HCEC 1CT (cell line): ENCODE data around the gene PMS1.
"Not testable (repeated sequence)": the region's sequence is repeated elsewhere in the genome, so short reads cannot be mapped to it uniquely, and the experiment has no call there.

Experiments used
- DNase-seq: peaks from one replicate; pipeline ENCODE4 v3.0.0-alpha.2; 2017

Gene PMS1

GRCh38 chr2:189818249-189819038, 34.2 kb downstream of the PMS1 start:
- no peak for DNase-seq

- peak; percentile 90 for DNase-seq
These were observed 35.1 kb downstream of the PMS1 start for GRCh38 chr2:189819297-189819704.

GRCh38 chr2:189821953-189822748, 37.9 kb downstream of the PMS1 start:
- DNase-seq, result peak; percentile 63

GRCh38 chr2:189824694-189825396, 40.6 kb downstream of the PMS1 start:
- no peak for DNase-seq

- DNase-seq, result no peak
These were observed 41.8 kb downstream of the PMS1 start for GRCh38 chr2:189826039-189826438.

- no peak for DNase-seq
These were observed 45.0 kb downstream of the PMS1 start for GRCh38 chr2:189829102-189829833.

GRCh38 chr2:189830510-189830909, 46.3 kb downstream of the PMS1 start:
- DNase-seq, result no peak

GRCh38 chr2:189834059-189834458, 49.8 kb downstream of the PMS1 start:
- no peak for DNase-seq

- DNase-seq, result not testable (repeated sequence)
These were observed 50.4 kb downstream of the PMS1 start for GRCh38 chr2:189834642-189835041.

- DNase-seq, result no peak
These were observed 51.8 kb downstream of the PMS1 start for GRCh38 chr2:189835855-189836558.

- peak; percentile 89 for DNase-seq
These were observed 52.4 kb downstream of the PMS1 start for GRCh38 chr2:189836644-189837043.

GRCh38 chr2:189837326-189837725, 53.1 kb downstream of the PMS1 start:
- DNase-seq, result no peak

- no peak for DNase-seq
These were observed 56.8 kb downstream of the PMS1 start for GRCh38 chr2:189841019-189841418.

GRCh38 chr2:189848276-189848675, 64.0 kb downstream of the PMS1 start:
- no peak for DNase-seq

GRCh38 chr2:189849550-189849949, 65.3 kb downstream of the PMS1 start:
- DNase-seq, result no peak

GRCh38 chr2:189851174-189851826, 67.0 kb downstream of the PMS1 start:
- DNase-seq, result no peak

GRCh38 chr2:189854187-189854586, 69.9 kb downstream of the PMS1 start:
- DNase-seq, result peak; percentile 5

- peak; percentile 61 for DNase-seq
These were observed 70.7 kb downstream of the PMS1 start for GRCh38 chr2:189854940-189855339.

GRCh38 chr2:189858291-189858690, 74.0 kb downstream of the PMS1 start:
- DNase-seq, result no peak

GRCh38 chr2:189860161-189860560, 75.9 kb downstream of the PMS1 start:
- DNase-seq, result peak; percentile 53

- DNase-seq, result no peak
These were observed 78.5 kb downstream of the PMS1 start for GRCh38 chr2:189862751-189863150.

- DNase-seq, result no peak
These were observed 81.6 kb downstream of the PMS1 start for GRCh38 chr2:189865826-189866225.
